Measurements from ENCODE around the gene IVD. TPM values are rescaled to one million over a fixed set of nuclear protein-coding genes. Genes with fewer than 3 reads are reported as not detected.
A peak's percentile ranks its signal among the peaks of the same experiment; 100 is the strongest.

IVD gene
- total and polyA plus RNA-seq, 9 of the 15 experiments (the other 6 are each of a cell fraction or from before 2014, with no cell fraction given) = 0.15 to 4.5 (median 2.4) TPM

DNA sequence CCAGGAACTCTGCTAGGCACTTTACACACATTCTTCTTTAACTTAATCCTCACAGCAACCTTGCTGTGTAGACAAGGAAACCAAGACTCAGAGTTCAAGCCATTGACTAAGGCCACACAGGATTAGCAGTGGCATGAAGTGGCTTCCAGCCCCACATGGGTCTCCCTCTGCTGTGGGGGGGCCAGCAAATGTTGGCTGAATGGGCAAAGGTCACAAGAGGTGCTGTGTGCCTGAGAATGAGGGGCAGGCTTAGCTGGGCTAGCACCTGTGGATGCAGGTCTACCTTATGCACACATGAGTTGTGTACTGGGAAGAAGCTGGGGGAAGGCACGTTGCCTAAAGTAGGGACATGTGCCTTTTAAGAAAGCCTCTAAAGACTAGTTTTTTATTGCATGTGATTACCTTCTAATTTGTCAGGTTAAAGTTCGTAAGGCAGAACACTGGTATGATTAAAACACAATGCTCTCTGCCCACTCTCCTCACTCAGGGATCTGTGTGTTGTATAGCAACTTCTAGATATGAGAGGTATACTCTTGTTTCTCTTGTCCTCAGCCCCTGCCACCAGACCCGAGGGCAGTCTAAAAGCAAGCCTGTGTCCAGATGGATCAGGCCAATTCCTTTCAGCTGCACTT, 46.0 kb downstream of the IVD start:
- no TSS peak for BruUV-seq (replicated peaks)
- H2AFZ ChIP-seq (ENCODE audit: low read depth, low read length) = no peak overlapping the region
- POLR2A ChIA-PET = interaction anchor here (0.6 to 9.5 kb wide), 7 partner anchors 9 to 174 kb away, joined by 3 to 89 read pairs (median 4); partner anchors contain the start of gene BAHD1
- DNase-seq (ENCODE audit: extremely low read depth in 1 of 4, low spot score in 3 of 4) (no peak), ATAC-seq (no peak; the same call in 2 of the 3 replicates), FAIRE-seq (no peak)
- H3K9me3 ChIP-seq (replicated peaks; ENCODE audit: control insufficient read depth, insufficient read depth, low read depth, low read length) = no peaks in the 10 kb centered on the region
- H3K9ac ChIP-seq (ENCODE audit: insufficient read depth in 1 of 2, low read depth in 2 of 2, low read length in 2 of 2) = peak overlapping the region in 1 of 2 experiments; percentile 85; a peak in 2 of 4 replicates
- no peak overlapping the region for H3K27ac ChIP-seq (ENCODE audit: extremely low read depth, low read depth, low read length)
- H3K79me2 ChIP-seq (ENCODE audit: control insufficient read depth, insufficient read depth, low read length) = peaks cover 92% of the 10 kb centered on the region
- in situ Hi-C loops (cut with MboI) = no loop called here
- H3K4me1 ChIP-seq (replicated peaks in 1 of 2; ENCODE audit: control insufficient read depth in 2 of 2, insufficient read depth in 2 of 2, low read length in 2 of 2) = peaks cover 35 to 43% of the 10 kb centered on the region in 2 experiments
- CTCF ChIA-PET (ENCODE audit: low intra/inter-chr PET ratio) = no interaction called here
- H3K4me3 ChIP-seq = no peak overlapping the region
- 60% methylated on average over 3 of the region's 3 CpGs for WGBS (ENCODE audit: insufficient coverage, low coverage, missing lambda C conversion rate)
- peaks cover 56% of the 10 kb centered on the region for H4K20me1 ChIP-seq (replicated peaks; ENCODE audit: control insufficient read depth, insufficient read depth, low read length)
- peaks cover 22% of the 10 kb centered on the region for H3K9me1 ChIP-seq (ENCODE audit: control insufficient read depth, insufficient read depth, low read length)
- no peak overlapping the region for H3K4me2 ChIP-seq (ENCODE audit: insufficient read depth, low read length)
- TF ChIP-seq GATA2 (CRISPR knock-in tag; IDR thresholded peaks at IDR 0.05) = no peak
- TF ChIP-seq, protein P1, sequence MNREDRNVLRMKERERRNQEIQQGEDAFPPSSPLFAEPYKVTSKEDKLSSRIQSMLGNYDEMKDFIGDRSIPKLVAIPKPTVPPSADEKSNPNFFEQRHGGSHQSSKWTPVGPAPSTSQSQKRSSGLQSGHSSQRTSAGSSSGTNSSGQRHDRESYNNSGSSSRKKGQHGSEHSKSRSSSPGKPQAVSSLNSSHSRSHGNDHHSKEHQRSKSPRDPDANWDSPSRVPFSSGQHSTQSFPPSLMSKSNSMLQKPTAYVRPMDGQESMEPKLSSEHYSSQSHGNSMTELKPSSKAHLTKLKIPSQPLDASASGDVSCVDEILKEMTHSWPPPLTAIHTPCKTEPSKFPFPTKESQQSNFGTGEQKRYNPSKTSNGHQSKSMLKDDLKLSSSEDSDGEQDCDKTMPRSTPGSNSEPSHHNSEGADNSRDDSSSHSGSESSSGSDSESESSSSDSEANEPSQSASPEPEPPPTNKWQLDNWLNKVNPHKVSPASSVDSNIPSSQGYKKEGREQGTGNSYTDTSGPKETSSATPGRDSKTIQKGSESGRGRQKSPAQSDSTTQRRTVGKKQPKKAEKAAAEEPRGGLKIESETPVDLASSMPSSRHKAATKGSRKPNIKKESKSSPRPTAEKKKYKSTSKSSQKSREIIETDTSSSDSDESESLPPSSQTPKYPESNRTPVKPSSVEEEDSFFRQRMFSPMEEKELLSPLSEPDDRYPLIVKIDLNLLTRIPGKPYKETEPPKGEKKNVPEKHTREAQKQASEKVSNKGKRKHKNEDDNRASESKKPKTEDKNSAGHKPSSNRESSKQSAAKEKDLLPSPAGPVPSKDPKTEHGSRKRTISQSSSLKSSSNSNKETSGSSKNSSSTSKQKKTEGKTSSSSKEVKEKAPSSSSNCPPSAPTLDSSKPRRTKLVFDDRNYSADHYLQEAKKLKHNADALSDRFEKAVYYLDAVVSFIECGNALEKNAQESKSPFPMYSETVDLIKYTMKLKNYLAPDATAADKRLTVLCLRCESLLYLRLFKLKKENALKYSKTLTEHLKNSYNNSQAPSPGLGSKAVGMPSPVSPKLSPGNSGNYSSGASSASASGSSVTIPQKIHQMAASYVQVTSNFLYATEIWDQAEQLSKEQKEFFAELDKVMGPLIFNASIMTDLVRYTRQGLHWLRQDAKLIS (CRISPR knock-in tag; IDR thresholded peaks at IDR 0.05) = no peak
- H3K36me3 ChIP-seq (ENCODE audit: control insufficient read depth, insufficient read depth, low read length) = peaks cover 7% of the 10 kb centered on the region; the same call in 2 of the 3 replicates
- no peaks in the 10 kb centered on the region for H3K27me3 ChIP-seq (ENCODE audit: control insufficient read depth in 2 of 2, insufficient read depth in 2 of 2, low read length in 2 of 2)
- intact Hi-C loops (cut with micrococcal nuclease) = no loop called here
